IMR-90 (cell line): ENCODE data around the gene GYS1. TPM values are rescaled to one million over a fixed set of nuclear protein-coding genes. Genes with fewer than 3 reads are reported as not detected.

Experiments used
- ATAC-seq: fragments of 200-7000 bp; cut with Tn5 transposase; 2 replicates; pipeline ENCODE4 v1.9.1; 2020; ENCODE audit warnings: low read depth, mild to moderate bottlenecking, moderate library complexity
- BruUV-seq: library from RNA; stranded (reverse); fragments of 400-500 nt; replicated peaks from 2 replicates; lab custom pipeline; 2021; lab: Mats Ljungman, UMichigan
- CTCF ChIA-PET: fragments of 300-600 bp; formaldehyde crosslinking; extraction: SDS; loops from one replicate; lab custom pipeline; 2021; ENCODE audit warnings: antibody characterized with exemption; lab: Yijun Ruan, JAX
- POLR2A ChIA-PET: fragments of 300-600 bp; sonication (Branson Sonifier 250); formaldehyde crosslinking; loops from one replicate; lab custom pipeline; 2022; ENCODE audit warnings: antibody characterized with exemption; ENCODE audit not compliant: unreplicated experiment; lab: Charles Lee
- DNase-seq: peaks from one replicate; pipeline ENCODE4 v3.0.0; 2013
- H2AFZ ChIP-seq: replicated peaks from 2 replicates; pipeline ENCODE3; 2013; ENCODE audit warnings: low read length, mild to moderate bottlenecking; ENCODE audit not compliant: poor library complexity
- H2AK5ac ChIP-seq: 2 replicates; pipeline ENCODE4 v1.6.1; 2013; ENCODE audit warnings: low read depth, low read length, inconsistent platforms
- H2AK9ac ChIP-seq: replicated peaks from 2 replicates; pipeline ENCODE3; 2013; ENCODE audit warnings: mild to moderate bottlenecking, low read depth, low read length, moderate library complexity; ENCODE audit not compliant: poor library complexity
- H2BK120ac ChIP-seq: 2 replicates; pipeline ENCODE4 v1.6.1; 2013; ENCODE audit warnings: low read depth, low read length, inconsistent platforms
- H2BK15ac ChIP-seq: 3 replicates; pipeline ENCODE4 v1.6.1; 2013; ENCODE audit warnings: low read depth, low read length, inconsistent platforms
- H2BK20ac ChIP-seq: 2 replicates; pipeline ENCODE4 v1.6.1; 2013; ENCODE audit warnings: low read depth, mild to moderate bottlenecking, inconsistent platforms, low read length, moderate library complexity
- H2BK5ac ChIP-seq: 2 replicates; pipeline ENCODE4 v1.6.1; 2013; ENCODE audit warnings: mild to moderate bottlenecking, low read depth, low read length, inconsistent platforms; ENCODE audit not compliant: poor library complexity, severe bottlenecking
- H3K14ac ChIP-seq: replicated peaks from 2 replicates; pipeline ENCODE4 v1.6.1; 2013; ENCODE audit warnings: low read depth, low read length, inconsistent platforms
- H3K18ac ChIP-seq: 2 replicates; pipeline ENCODE4 v1.6.1; 2013; ENCODE audit warnings: low read depth, low read length, control low read depth
- H3K23ac ChIP-seq: 2 replicates; pipeline ENCODE4 v1.6.1; 2013; ENCODE audit warnings: low read depth, low read length, inconsistent platforms
- H3K27ac ChIP-seq: 2 replicates; pipeline ENCODE4 v1.5.1; 2013; ENCODE audit warnings: mild to moderate bottlenecking, control low read depth, low read length; ENCODE audit not compliant: insufficient read depth
- H3K27me3 ChIP-seq: 2 replicates; pipeline ENCODE4 v1.6.1; 2013; ENCODE audit warnings: low read length; ENCODE audit not compliant: control insufficient read depth, insufficient read depth
- H3K36me3 ChIP-seq: 2 replicates; pipeline ENCODE4 v1.6.1; 2013; ENCODE audit warnings: low read length, mixed read lengths; ENCODE audit not compliant: control insufficient read depth, insufficient read depth
- H3K4ac ChIP-seq: 2 replicates; pipeline ENCODE4 v1.6.1; 2013; ENCODE audit warnings: low read depth, low read length, inconsistent platforms
- H3K4me1 ChIP-seq: 2 replicates; pipeline ENCODE4 v1.6.1; 2013; ENCODE audit warnings: low read length, mixed read lengths; ENCODE audit not compliant: control insufficient read depth, insufficient read depth
- H3K4me2 ChIP-seq: 2 replicates; pipeline ENCODE4 v1.6.1; 2013; ENCODE audit warnings: low read depth, mild to moderate bottlenecking, control low read depth, low read length, moderate library complexity
- H3K4me3 ChIP-seq: 2 replicates; pipeline ENCODE4 v1.5.1; 2013; ENCODE audit warnings: low read depth, mild to moderate bottlenecking, control low read depth, low read length, moderate library complexity; ENCODE audit not compliant: insufficient read depth
- H3K56ac ChIP-seq: 2 replicates; pipeline ENCODE4 v1.6.1; 2013; ENCODE audit warnings: low read length, inconsistent platforms; ENCODE audit not compliant: insufficient read depth; ENCODE audit errors: extremely low read depth
- H3K79me1 ChIP-seq, 2 experiments: 2 replicates each; pipeline ENCODE4 v1.6.1; 2013; ENCODE audit warnings: low read length in 2 of 2, inconsistent platforms in 1 of 2, low read depth in 1 of 2
- H3K9ac ChIP-seq: 2 replicates; pipeline ENCODE4 v1.6.1; 2013; ENCODE audit warnings: low read depth, low read length, control low read depth
- H3K9me1 ChIP-seq: 2 replicates; pipeline ENCODE4 v1.6.1; 2013; ENCODE audit warnings: low read length, inconsistent platforms; ENCODE audit not compliant: insufficient read depth
- H3K9me3 ChIP-seq: 2 replicates; pipeline ENCODE4 v1.6.1; 2013; ENCODE audit warnings: low read length; ENCODE audit not compliant: control insufficient read depth, insufficient read depth
- H4K20me1 ChIP-seq: 2 replicates; pipeline ENCODE4 v1.6.1; 2013; ENCODE audit warnings: low read length, inconsistent platforms; ENCODE audit not compliant: insufficient read depth
- H4K5ac ChIP-seq: 2 replicates; pipeline ENCODE4 v1.6.1; 2013; ENCODE audit warnings: mild to moderate bottlenecking, low read depth, low read length, control low read depth
- H4K8ac ChIP-seq, 2 experiments: 2 replicates each; pipeline ENCODE4 v1.6.1; 2013; ENCODE audit warnings: low read depth in 2 of 2, low read length in 2 of 2, control low read depth in 1 of 2, inconsistent platforms in 1 of 2
- H4K91ac ChIP-seq: 2 replicates; pipeline ENCODE4 v1.6.1; 2013; ENCODE audit warnings: low read depth, low read length, inconsistent platforms; ENCODE audit not compliant: insufficient read depth
- BHLHE40 ChIP-seq: fragments of 150-350 bp; IDR thresholded peaks from 2 replicates; pipeline ENCODE4 v1.6.1; 2016; ENCODE audit warnings: mild to moderate bottlenecking, low read depth, low read length
- CEBPB ChIP-seq: IDR thresholded peaks from 2 replicates; pipeline ENCODE4 v1.6.1; 2012; ENCODE audit warnings: low read depth, low read length, improper control_type of control experiment
- FOS ChIP-seq: fragments of 150-350 bp; IDR thresholded peaks from 2 replicates; pipeline ENCODE4 v1.6.1; 2016; ENCODE audit warnings: low read depth, low read length
- MAFK ChIP-seq: IDR thresholded peaks from 2 replicates; pipeline ENCODE4 v1.6.1; 2012; ENCODE audit warnings: low read depth, low read length, improper control_type of control experiment
- MAZ ChIP-seq: IDR thresholded peaks from 2 replicates; pipeline ENCODE4 v1.6.1; 2012; ENCODE audit warnings: low read depth, mild to moderate bottlenecking, low read length, improper control_type of control experiment, moderate library complexity, borderline replicate concordance
- MXI1 ChIP-seq: IDR thresholded peaks from 2 replicates; pipeline ENCODE4 v1.6.1; 2012; ENCODE audit warnings: low read depth, mild to moderate bottlenecking, low read length, moderate library complexity, borderline replicate concordance
- NFE2L2 ChIP-seq: fragments of 150-350 bp; IDR thresholded peaks from 2 replicates; pipeline ENCODE4 v1.6.1; 2016; ENCODE audit warnings: low read depth, mild to moderate bottlenecking, low read length
- POLR2A ChIP-seq: IDR thresholded peaks from 2 replicates; pipeline ENCODE4 v1.6.1; 2012; ENCODE audit warnings: mild to moderate bottlenecking, low read depth, low read length
- RCOR1 ChIP-seq: IDR thresholded peaks from 2 replicates; pipeline ENCODE4 v1.6.1; 2012; ENCODE audit warnings: mild to moderate bottlenecking, low read length, improper control_type of control experiment; ENCODE audit not compliant: insufficient replicate concordance
- USF2 ChIP-seq: fragments of 150-350 bp; IDR thresholded peaks from 2 replicates; pipeline ENCODE4 v1.6.1; 2017; ENCODE audit warnings: mild to moderate bottlenecking, antibody characterized with exemption, low read length, low read depth
- WGBS, 2 experiments: methylation state at CpG; one replicate each; pipeline versions ENCODE4 v1.1.5 to v1.1.7; 2013; ENCODE audit warnings: missing lambda C conversion rate in 2 of 2; ENCODE audit not compliant: insufficient read length in 1 of 2; ENCODE audit errors: extremely low coverage in 2 of 2; 5-methylcytosine and 5-hydroxymethylcytosine counted together
- dilution Hi-C: fragments of 300-500 bp; cut with HindIII; formaldehyde crosslinking; loops from one replicate; pipeline ENCODE4 v1.14.3; 2018; ENCODE audit warnings: low sequenced_read_pairs; ENCODE audit not compliant: unreplicated experiment
- in situ Hi-C: fragments of 300-500 bp; cut with MboI; formaldehyde crosslinking; loops from 3 replicates; pipeline ENCODE4 v1.14.3; 2019; ENCODE audit warnings: low sequenced_read_pairs, inconsistent platforms, mixed read lengths
- intact Hi-C: fragments of 100-400 bp; cut with micrococcal nuclease; formaldehyde crosslinking; loops from 2 replicates; pipeline ENCODE4 v1.10.0; 2022
- polyA plus RNA-seq, 3 experiments: library from polyadenylated mRNA; depleted of rRNA; stranded (reverse); fragments of >200 nt; gene quantifications; 2 replicates each; pipeline ENCODE4 v1.2.3, GENCODE V29; 2012; ENCODE audit warnings: low replicate concordance in 1 of 3
- total RNA-seq: library from RNA; depleted of rRNA; stranded (reverse); fragments of >200 nt; gene quantifications from 2 replicates; pipeline ENCODE4 v1.2.3, GENCODE V29; 2012
- TF ChIP-seq, protein P1 (sequence below): conservative IDR thresholded peaks from 2 replicates; pipeline ENCODE4 v1.5.1; 2012; ENCODE audit warnings: mild to moderate bottlenecking, low read depth, low read length, improper control_type of control experiment

GYS1 gene
- total and polyA plus RNA-seq, 2 of the 4 experiments (the other 2 are of a cell fraction) = 38.7 to 72.2 TPM

- Histone ChIP-seq H2BK20ac (0 out of 2 replicates have a peak overlapping the region, but pooled peaks have one; percentile 20), H4K91ac (no peak overlapping the region), H3K23ac (no peak overlapping the region), H3K27ac (no peak overlapping the region), H3K79me1 (peaks cover 8 to 35% of the 10 kb centered on the region in 2 experiments; a peak in 3 of 4 replicates), H3K9me3 (no peaks in the 10 kb centered on the region), H3K27me3 (no peaks in the 10 kb centered on the region), H3K36me3 (peaks cover 46% of the 10 kb centered on the region), H3K4ac (no peak overlapping the region; the same call in none of the 2 replicates), H4K20me1 (peaks cover 11% of the 10 kb centered on the region), H2AFZ (no peak overlapping the region), H3K56ac (no peak overlapping the region), H2AK9ac (no peak overlapping the region), H2AK5ac (peak overlapping the region; percentile 61), H3K4me2 (no peak overlapping the region), H2BK120ac (no peak overlapping the region), H3K4me1 (peaks cover 7% of the 10 kb centered on the region), H3K18ac (no peak overlapping the region), H4K5ac (no peak overlapping the region), H2BK15ac (no peak overlapping the region; the same call in 2 of the 3 replicates), H3K4me3 (no peak overlapping the region), H3K9ac (no peak overlapping the region), H3K14ac (no peak overlapping the region), H4K8ac (peak overlapping the region in 1 of 2 experiments; percentile 10; a peak in 1 of 4 replicates), H3K9me1 (peaks cover 11% of the 10 kb centered on the region), H2BK5ac (no peak overlapping the region)
- BruUV-seq = no TSS peak
- DNase-seq (no peak), ATAC-seq (no peak)
- no peak for TF ChIP-seq MAZ
- no peak for TF ChIP-seq MAFK
- no peak for TF ChIP-seq POLR2A
- no peak for TF ChIP-seq FOS
- TF ChIP-seq NFE2L2 = no peak
- TF ChIP-seq USF2 = no peak
- TF ChIP-seq, protein P1, sequence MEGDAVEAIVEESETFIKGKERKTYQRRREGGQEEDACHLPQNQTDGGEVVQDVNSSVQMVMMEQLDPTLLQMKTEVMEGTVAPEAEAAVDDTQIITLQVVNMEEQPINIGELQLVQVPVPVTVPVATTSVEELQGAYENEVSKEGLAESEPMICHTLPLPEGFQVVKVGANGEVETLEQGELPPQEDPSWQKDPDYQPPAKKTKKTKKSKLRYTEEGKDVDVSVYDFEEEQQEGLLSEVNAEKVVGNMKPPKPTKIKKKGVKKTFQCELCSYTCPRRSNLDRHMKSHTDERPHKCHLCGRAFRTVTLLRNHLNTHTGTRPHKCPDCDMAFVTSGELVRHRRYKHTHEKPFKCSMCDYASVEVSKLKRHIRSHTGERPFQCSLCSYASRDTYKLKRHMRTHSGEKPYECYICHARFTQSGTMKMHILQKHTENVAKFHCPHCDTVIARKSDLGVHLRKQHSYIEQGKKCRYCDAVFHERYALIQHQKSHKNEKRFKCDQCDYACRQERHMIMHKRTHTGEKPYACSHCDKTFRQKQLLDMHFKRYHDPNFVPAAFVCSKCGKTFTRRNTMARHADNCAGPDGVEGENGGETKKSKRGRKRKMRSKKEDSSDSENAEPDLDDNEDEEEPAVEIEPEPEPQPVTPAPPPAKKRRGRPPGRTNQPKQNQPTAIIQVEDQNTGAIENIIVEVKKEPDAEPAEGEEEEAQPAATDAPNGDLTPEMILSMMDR = no peak
- no peak for TF ChIP-seq CEBPB
- TF ChIP-seq RCOR1 = no peak
- TF ChIP-seq BHLHE40 = no peak
- TF ChIP-seq MXI1 = no peak
- POLR2A ChIA-PET = no interaction called here
- dilution Hi-C loops (no loop called here), intact Hi-C loops (no loop called here), in situ Hi-C loops (no loop called here)
- CTCF ChIA-PET = interaction anchor here (0.8 to 0.9 kb wide), 2 partner anchors 16 to 231 kb away, joined by 3 read pairs; partner anchors contain the start of genes GYS1 and RUVBL2
- WGBS, 2 experiments = no CpG with 5 or more reads among the region's 2 CpGs
These were observed 16.0 kb downstream of the GYS1 start for GRCh38 chr19:48977061-48977460.
